Right lobe of liver (tissue), 6 donors: ENCODE results near the gene DDX54. TPM values are rescaled to one million over a fixed set of nuclear protein-coding genes. Genes with fewer than 3 reads are reported as not detected.
A peak's percentile ranks its signal among the peaks of the same experiment; 100 is the strongest.

ENCODE experiments used
- ATAC-seq, 4 donors: fragments of 200-7000 bp; cut with Tn5 transposase; one replicate each; pipeline ENCODE4 v1.9.1; 2020; ENCODE audit warnings: mild to moderate bottlenecking in 4 of 4, moderate library complexity in 4 of 4
- DNase-seq, 3 donors: peaks; one replicate each; pipeline ENCODE4 v3.0.0-alpha.2; 2020
- H3K27ac ChIP-seq, 3 donors: fragments of 200-600 bp; one replicate each; pipeline ENCODE4 v1.8.0; 2022
- H3K27me3 ChIP-seq, 2 donors: fragments of 200-600 bp; one replicate each; pipeline ENCODE4 v1.8.0; 2022
- H3K36me3 ChIP-seq, 4 donors: fragments of 200-600 bp; sonication (generic) in 1 of 4; one replicate each; pipeline versions ENCODE4 v1.5.1 to v1.8.0; 2017 to 2022; ENCODE audit warnings: control low read depth in 1 of 4
- H3K4me1 ChIP-seq, 4 donors: fragments of 200-600 bp; sonication (generic) in 1 of 4; one replicate each; pipeline versions ENCODE4 v1.5.1 to v1.8.0; 2017 to 2022; ENCODE audit warnings: control low read depth in 1 of 4
- H3K4me3 ChIP-seq, 3 donors: fragments of 200-600 bp; one replicate each; pipeline ENCODE4 v1.8.0; 2022
- H3K9me3 ChIP-seq, 4 donors: fragments of 200-600 bp; sonication (generic) in 1 of 4; one replicate each; pipeline versions ENCODE4 v1.5.1 to v1.8.0; 2017 to 2022; ENCODE audit warnings: control low read depth in 1 of 4
- POLR2A ChIP-seq: fragments of 450-650 bp; IDR thresholded peaks from one replicate; pipeline ENCODE4 v1.6.1; 2017; ENCODE audit warnings: antibody characterized with exemption, mild to moderate bottlenecking
- WGBS: methylation state at CpG from one replicate; pipeline ENCODE4 v1.1.6; 2018; ENCODE audit warnings: low coverage, low lambda C conversion rate; ENCODE audit not compliant: insufficient coverage; ENCODE audit errors: missing lambda C conversion rate; 5-methylcytosine and 5-hydroxymethylcytosine counted together
- intact Hi-C, 2 donors: fragments of 100-400 bp; cut with DNase I; formaldehyde crosslinking; loops; one replicate each; pipeline versions ENCODE4 v1.11.2 to v1.14.1; 2022
- total RNA-seq, 6 experiments: library from RNA; depleted of rRNA in 2 of 6; stranded (reverse); fragments of >200 nt in 2 of 6; fragmentation: NEBNext Ultra II Directional in 3 of 6; extraction: Animal tissue kit (Norgen Biotek cat#: 25700) in 3 of 6; gene quantifications; one replicate each; pipeline versions ENCODE4 v1.1.0 to v1.2.4, GENCODE V29; 2016 to 2023
- TF ChIP-seq, protein P1 (sequence below), 4 donors: fragments of 200-600 bp in 3 of 4; fragments of 450-650 bp in 1 of 4; IDR thresholded peaks; one replicate each; pipeline versions ENCODE4 v1.5.1 to v1.8.0; 2016 to 2022; ENCODE audit warnings: antibody characterized with exemption in 4 of 4, mild to moderate bottlenecking in 2 of 4
- donor health status: DM: no; HTN: yes; CAD: no.
- donor health status: DM: no; HTN: no; CAD: no.
- donor health status: DM: no; HTN: no; CAD: no.
- donor health status: DM: no; HTN: yes; CAD: no.
- donor health status: DM: no; HTN: yes; CAD: no.

DDX54 gene
- total RNA-seq, 6 experiments from 2014 or later = 22.8 to 43.8 (median 31.1) TPM

- intact Hi-C loops = no loop called here
- Histone ChIP-seq H3K9me3 (no peaks in the 10 kb centered on the region), H3K27ac (peak overlapping the region; percentile 93 to 98 (median 97)), H3K4me3 (peak overlapping the region; percentile 91 to 98 (median 97)), H3K4me1 (peaks cover 0 to 35% (median 8%) of the 10 kb centered on the region in 4 donors), H3K27me3 (no peaks in the 10 kb centered on the region), H3K36me3 (peaks cover 0 to 9% (median 5%) of the 10 kb centered on the region in 4 donors)
- ATAC-seq (peak; percentile 79 to 88 (median 84)), DNase-seq (peak; percentile 89 to 93 (median 92))
- TF ChIP-seq POLR2A = no peak
- TF ChIP-seq, protein P1, sequence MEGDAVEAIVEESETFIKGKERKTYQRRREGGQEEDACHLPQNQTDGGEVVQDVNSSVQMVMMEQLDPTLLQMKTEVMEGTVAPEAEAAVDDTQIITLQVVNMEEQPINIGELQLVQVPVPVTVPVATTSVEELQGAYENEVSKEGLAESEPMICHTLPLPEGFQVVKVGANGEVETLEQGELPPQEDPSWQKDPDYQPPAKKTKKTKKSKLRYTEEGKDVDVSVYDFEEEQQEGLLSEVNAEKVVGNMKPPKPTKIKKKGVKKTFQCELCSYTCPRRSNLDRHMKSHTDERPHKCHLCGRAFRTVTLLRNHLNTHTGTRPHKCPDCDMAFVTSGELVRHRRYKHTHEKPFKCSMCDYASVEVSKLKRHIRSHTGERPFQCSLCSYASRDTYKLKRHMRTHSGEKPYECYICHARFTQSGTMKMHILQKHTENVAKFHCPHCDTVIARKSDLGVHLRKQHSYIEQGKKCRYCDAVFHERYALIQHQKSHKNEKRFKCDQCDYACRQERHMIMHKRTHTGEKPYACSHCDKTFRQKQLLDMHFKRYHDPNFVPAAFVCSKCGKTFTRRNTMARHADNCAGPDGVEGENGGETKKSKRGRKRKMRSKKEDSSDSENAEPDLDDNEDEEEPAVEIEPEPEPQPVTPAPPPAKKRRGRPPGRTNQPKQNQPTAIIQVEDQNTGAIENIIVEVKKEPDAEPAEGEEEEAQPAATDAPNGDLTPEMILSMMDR (IDR thresholded peaks at IDR 0.05) = no peak
- 0% methylated on average over 3 of the region's 20 CpGs for WGBS
Measured at GRCh38 chr12:113184900-113185179, 438 bp downstream of the DDX54 start.

DNA sequence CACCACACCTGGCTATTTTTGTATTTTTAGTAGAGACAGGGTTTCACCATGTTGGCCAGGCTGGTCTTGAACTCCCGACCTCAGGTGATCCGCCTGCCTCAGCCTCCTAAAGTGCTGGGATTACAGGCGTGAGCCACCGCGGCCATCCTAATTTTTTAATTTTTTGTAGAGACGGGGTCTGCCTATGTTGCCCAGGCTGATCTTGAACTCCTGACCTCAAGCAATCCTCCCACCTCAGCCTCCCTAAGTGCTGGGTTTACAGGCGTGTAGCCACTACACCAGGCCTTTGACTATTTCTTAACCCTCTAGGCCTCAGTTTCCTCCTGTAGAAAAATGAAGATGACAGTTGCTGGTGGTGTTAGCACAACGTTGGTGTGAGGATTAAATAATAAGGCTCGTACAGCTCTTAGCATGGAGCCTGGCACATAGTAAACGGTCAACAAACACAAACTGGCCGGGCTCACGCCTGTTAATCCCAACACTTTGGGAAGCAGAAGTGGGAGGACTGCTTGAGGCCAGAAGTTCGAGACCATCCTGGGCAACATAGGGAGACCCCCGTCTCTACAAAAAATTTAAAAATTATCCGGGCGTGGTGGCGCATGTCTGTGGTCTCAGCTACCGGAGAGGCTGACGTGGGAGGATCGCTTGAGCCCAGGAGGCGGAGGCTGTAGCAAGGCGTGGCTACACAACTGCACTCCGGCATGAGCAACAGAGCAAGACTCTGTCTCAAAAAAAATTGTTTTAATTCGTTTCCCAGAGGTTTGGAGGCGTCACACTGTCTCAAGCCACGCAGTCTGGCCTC, 979 bp downstream of the DDX54 start:
- H3K36me3 ChIP-seq = peaks cover 0 to 15% (median 9%) of the 10 kb centered on the region in 4 donors
- H3K4me3 ChIP-seq = peak overlapping the region; percentile 91 to 98 (median 97)
- H3K4me1 ChIP-seq = peaks cover 0 to 30% (median 8%) of the 10 kb centered on the region in 4 donors
- TF ChIP-seq, protein P1 (IDR thresholded peaks at IDR 0.05) = no peak
- ATAC-seq (peak; percentile 31 to 48 (median 42)), DNase-seq (peak in 1 of 3 donors; percentile 67)
- WGBS = 23% methylated on average over 23 of the region's 26 CpGs
- intact Hi-C loops = no loop called here
- peak overlapping the region in 2 of 3 donors; percentile 93 to 97 for H3K27ac ChIP-seq
- H3K9me3 ChIP-seq = no peaks in the 10 kb centered on the region
- H3K27me3 ChIP-seq = no peaks in the 10 kb centered on the region

- 85% methylated on average over 10 of the region's 11 CpGs for WGBS
- intact Hi-C loops = no loop called here
- Histone ChIP-seq H3K27me3 (no peaks in the 10 kb centered on the region), H3K36me3 (peaks cover 0 to 27% (median 16%) of the 10 kb centered on the region in 4 donors), H3K9me3 (no peaks in the 10 kb centered on the region), H3K4me1 (peaks cover 0 to 27% (median 8%) of the 10 kb centered on the region in 4 donors), H3K27ac (no peak overlapping the region), H3K4me3 (no peak overlapping the region)
- DNase-seq (no peak), ATAC-seq (no peak)
- TF ChIP-seq, protein P1 (IDR thresholded peaks at IDR 0.05) = no peak
- no peak for TF ChIP-seq POLR2A
Measured at GRCh38 chr12:113183030-113183589, 2.2 kb downstream of the DDX54 start.

GRCh38 chr12:113181975-113182374, 3.3 kb downstream of the DDX54 start:
- Histone ChIP-seq H3K4me1 (peaks cover 0 to 19% (median 6%) of the 10 kb centered on the region in 4 donors), H3K9me3 (no peaks in the 10 kb centered on the region), H3K27ac (no peak overlapping the region), H3K27me3 (no peaks in the 10 kb centered on the region), H3K36me3 (peaks cover 0 to 33% (median 24%) of the 10 kb centered on the region in 4 donors), H3K4me3 (no peak overlapping the region)
- ATAC-seq (no peak), DNase-seq (no peak)
- intact Hi-C loops = no loop called here
- TF ChIP-seq POLR2A = no peak
- TF ChIP-seq, protein P1 (IDR thresholded peaks at IDR 0.05) = no peak
- 78% methylated on average over 3 of the region's 3 CpGs for WGBS
